HG03196 (cell line): Measurements from ENCODE around the gene ALG1L2.
"Not testable (repeated sequence)": the region's sequence is repeated elsewhere in the genome, so short reads cannot be mapped to it uniquely, and the experiment has no call there.

Source experiments
- ATAC-seq: cut with Tn5 transposase; IDR thresholded peaks from one replicate; pipeline ENCODE4 v1.9.1; 2021; ENCODE audit not compliant: unreplicated experiment

Gene ALG1L2

DNA sequence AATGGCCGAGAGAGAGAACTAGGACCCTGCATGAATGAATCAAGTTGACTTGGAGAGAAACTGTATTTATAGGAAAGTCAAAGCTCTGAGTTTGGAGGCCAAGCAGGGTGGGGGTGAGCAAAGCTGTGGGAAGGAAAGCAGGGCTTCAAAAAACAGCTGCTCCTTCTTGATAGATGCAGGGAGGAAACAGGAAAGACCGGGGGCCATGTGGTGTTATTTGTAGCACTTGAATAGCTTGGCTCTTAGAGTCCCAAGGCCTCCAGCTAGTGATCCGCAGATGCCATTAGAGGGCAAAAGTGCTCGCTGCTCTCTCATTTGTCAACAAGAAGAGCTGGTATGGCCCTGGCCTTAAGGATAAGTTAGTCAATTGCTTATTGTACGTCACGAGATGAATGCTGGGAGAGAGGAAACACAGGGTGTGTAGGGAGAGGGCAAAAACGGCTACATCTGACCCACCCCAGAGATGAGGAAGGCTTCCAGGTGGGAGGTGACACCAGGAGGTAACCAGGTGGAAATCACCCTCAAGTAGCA lies at the start of gene ALG1L2:
TSS of gene ALG1L2 (plus strand) at position 481 of the 531 bp plus-strand sequence. CDS start 186 bp downstream, outside the sequence.
- no peak for ATAC-seq

GRCh38 chr3:130037126-130037815 lies 44.4 kb upstream of the ALG1L2 start:
- not testable (repeated sequence) for ATAC-seq

GRCh38 chr3:130042736-130043135 lies 38.9 kb upstream of the ALG1L2 start:
- not testable (repeated sequence) for ATAC-seq

- ATAC-seq: not testable (repeated sequence)
These were observed 38.0 kb upstream of the ALG1L2 start for GRCh38 chr3:130043658-130044057.

DNA sequence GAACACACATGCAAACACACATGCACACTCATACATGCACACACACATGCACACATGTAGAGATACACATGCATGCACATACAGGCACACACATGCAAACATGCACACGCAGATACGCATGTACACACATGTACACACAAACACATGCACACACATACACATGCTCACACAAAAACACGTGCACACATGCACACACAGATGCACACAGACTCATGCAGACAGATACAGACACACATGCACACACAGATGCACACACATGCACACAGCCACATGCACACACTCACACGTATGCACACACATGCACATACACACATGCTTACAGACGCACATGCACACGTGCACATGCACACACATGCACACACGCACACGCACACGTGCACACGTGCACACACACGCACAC lies 37.3 kb upstream of the ALG1L2 start:
- no peak for ATAC-seq

DNA sequence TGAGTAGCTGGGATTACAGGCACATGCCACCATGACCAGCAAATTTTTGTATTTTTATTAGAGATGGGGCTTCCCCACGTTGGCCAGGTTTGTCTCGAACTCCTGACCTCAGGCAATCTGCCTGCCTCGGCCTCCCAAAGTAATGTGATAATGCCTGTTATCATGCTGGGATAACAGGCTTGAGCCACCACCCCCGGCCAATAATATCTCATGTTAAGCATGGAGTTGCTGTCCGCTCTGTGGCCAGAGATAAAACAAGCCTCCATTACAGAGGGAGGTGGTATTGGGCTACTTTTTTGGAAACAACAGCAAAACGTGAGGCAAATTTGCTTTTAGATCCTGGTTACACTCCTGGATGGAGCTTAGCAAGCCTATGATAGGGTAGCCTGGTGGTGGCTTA lies 32.9 kb upstream of the ALG1L2 start:
- ATAC-seq: no peak

GRCh38 chr3:130052366-130052765 lies 29.3 kb upstream of the ALG1L2 start:
- not testable (repeated sequence) for ATAC-seq

- not testable (repeated sequence) for ATAC-seq
These were observed 28.7 kb upstream of the ALG1L2 start for GRCh38 chr3:130052965-130053364.

DNA sequence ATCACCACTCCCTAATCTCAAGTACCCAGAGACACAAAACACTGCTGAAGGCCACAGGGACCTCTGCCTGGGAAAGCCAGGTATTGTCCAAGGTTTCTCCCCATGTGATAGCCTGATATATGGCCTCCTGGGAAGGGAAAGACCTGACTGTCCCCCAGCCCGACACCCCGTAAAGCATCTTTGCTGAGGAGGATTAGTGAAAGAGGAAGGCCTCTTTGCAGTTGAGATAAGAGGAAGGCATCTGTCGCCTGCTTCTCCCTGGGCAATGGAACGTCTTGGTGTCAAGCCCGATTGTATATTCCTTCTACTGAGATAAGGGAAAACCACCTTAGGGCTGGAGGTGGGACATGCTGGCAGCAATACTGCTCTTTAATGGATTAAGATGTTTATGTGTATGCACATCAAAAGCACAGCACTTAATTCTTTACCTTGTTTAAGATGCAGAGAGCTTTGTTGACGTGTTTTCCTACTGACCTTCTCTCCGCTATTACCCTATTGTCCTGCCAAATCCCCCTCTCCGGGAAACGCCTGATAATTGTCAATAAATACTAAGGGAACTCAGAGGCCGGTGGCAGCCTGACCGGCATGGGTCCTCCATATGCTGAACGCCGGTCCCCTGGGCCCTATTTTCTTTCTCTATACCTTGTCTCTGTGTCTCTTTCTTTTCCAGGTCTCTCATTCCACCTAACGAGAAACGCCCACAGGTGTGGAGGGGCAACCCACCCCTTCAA lies 23.9 kb upstream of the ALG1L2 start:
- ATAC-seq: not testable (repeated sequence)

DNA sequence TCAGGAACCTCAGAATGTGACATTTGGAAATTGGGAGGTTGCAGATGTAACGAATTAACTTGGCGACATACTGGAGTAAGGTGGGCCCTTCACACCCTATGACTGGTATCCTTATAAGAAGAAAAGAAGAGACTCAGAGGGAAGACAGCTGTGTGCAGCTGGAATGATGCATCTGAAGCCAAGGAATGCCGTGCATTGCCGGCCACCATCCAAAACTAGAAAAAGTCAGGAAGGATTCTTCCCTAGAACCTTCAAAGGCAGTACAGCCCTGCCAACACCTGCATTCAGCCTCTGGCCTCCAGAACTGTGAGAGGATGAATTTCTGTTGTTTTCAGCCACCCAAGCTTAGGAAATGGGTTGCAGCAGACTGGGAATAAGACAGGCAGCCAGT lies 23.4 kb upstream of the ALG1L2 start:
- ATAC-seq: not testable (repeated sequence)

GRCh38 chr3:130058716-130059115 lies 22.9 kb upstream of the ALG1L2 start:
- not testable (repeated sequence) for ATAC-seq

DNA sequence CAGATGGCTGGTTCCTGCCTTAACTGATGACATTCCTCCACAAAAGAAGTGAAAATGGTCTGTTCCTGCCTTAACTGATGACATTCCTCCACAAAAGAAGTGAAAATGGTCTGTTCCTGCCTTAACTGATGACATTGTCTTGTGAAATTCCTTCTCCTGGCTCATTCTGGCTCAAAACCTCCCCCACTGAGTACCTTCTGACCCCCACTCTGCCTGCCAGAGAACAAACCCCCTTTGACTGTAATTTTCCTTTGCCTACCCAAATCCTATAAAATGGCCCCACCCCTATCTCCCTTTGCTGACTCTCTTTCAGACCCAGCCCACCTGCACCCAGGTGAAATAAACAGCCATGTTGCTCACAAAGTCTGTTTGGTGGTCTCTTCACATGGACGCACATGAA lies 22.5 kb upstream of the ALG1L2 start:
- not testable (repeated sequence) for ATAC-seq

DNA sequence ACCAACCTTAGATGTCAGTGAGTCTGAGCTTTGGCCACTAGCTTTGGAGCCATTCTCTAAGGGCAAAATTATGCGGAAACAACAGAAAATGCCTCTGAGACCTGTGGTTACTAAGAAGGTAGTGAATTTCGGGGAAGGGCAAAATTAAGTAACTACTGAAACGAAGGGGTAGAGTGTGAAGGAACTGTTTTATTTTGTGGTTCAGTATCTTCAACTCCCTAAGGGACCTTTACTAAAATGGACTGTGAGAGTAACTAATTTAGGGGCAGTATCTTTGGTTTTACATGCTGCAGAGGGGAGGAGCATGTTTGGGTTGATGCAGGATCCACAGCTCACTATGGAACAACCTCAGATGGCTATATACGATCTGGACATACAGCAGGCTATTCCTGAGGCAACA lies 8.0 kb upstream of the ALG1L2 start:
- ATAC-seq: no peak

DNA sequence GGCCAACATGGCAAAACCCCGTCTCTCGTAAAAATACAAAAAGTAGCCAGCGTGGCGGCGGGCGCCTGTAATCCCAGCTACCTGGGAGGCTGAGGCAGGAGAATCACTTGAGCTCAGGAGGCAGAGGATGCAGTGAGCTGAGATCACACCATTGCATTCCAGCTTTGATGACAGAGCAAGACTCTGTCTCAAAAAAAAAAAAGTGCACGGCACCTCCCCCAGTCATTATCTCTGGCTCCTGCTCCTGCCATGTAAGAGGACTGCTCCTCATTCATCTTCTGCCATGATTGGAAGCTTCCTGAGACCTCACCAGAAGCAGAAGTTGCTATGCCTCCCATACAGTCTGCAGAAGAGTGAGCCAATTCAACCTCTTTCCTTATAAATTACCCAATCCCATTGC lies 4.0 kb upstream of the ALG1L2 start:
- no peak for ATAC-seq

DNA sequence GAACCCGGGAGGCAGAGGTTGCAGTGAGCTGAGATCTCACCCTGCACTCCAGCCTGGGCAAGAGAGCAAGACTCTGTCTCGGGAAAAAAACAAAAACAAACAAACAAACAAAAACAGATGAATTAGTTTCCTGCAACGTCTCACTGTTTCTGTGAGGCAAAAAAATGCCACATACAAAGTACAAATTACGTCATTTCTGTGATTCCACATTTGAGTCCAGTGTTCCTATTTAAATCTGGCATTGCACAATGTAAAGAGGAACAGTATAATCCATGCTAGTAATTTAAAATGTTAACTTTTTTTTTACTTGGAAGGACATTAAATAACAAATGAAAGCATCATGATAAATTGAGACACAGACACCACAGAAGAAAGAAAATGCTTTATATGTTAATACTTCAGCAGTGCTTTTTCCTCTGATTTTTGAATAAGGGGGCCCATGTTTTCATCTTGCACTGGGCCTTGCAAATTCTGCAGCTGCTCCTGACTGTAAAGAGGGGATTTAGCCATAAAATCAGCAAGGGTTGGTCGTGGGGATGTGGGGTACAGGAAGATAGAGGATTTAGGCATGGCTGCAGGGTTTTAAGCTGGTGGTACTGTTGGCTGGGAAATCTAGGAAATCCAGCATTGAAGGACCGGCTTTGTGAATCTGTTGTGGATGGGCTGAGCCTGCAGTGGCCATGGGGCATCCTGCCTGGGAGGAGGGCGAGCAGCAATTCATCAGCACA lies 1.9 kb downstream of the ALG1L2 start:
- not testable (repeated sequence) for ATAC-seq

DNA sequence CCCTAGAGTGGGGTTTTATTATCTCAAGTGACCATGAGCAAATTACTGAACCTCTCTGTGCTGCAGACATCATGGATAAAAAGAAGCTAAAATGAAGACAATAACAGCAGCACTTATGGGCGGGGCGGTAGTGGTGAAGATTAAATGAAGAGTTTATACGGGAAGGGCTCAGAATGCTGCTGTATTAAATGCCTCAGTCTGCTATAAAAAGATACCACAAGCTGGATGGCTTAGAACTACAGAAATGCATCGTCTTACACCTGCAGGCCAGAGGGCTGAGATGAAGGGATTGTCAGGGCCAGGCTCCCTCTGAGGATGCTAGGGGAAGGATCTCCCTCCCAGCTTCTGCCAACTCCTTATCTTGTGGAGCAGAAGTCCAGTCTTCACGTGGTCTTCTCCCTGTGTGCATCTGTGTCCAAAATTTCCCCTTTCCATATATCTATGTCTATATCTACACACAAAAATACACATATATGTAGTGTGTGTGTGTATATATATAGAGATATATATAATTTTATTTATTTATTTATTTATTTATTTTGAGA lies 2.9 kb downstream of the ALG1L2 start:
- no peak for ATAC-seq

- no peak for ATAC-seq
These were observed 4.2 kb downstream of the ALG1L2 start for GRCh38 chr3:130085881-130086280.

DNA sequence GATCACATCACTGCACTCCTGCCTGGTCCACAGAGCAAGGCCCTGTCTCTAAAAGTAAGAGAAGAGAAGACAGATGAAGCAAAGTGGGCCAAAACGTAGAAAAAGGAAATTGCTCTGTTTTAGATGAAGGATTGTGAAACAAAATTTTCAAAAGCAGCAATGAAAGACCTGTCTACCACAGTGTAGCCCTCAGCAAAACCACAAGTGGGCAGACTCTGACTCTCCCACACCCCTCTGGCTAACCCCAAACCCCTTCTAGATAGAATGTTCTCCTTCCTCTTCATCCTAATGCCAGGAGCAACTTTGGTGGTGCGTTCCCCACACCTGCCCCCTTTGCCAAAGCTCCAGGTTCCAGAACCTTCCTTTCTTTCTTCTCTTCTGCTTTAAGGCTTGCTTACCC lies 5.0 kb downstream of the ALG1L2 start:
- not testable (repeated sequence) for ATAC-seq

GRCh38 chr3:130088061-130088460 lies 6.4 kb downstream of the ALG1L2 start:
- ATAC-seq: no peak

- ATAC-seq: not testable (repeated sequence)
These were observed 9.1 kb downstream of the ALG1L2 start for GRCh38 chr3:130090681-130091080.

DNA sequence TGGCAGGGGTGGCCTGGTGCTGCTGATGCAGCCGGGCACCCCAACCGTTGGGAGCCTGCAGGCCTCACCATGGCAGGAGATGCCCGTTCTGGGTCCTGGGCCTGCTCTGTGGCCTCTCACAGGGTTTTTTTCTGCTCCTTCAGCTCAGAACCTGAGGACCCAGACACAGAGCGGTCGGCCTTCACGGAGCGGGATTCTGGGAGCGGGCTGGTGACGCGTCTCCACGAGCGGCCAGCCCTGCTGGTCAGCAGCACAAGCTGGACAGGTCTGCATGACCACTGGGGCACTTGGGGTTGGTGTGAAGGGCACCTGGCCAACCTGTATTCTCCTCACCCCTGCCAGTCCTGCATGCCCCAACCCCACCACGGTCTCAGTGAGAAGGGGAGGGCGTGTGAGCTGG lies 10.3 kb downstream of the ALG1L2 start:
- ATAC-seq: no peak
